Caco-2 (cell line): ENCODE results near the gene ZBTB21. TPM values are rescaled to one million over a fixed set of nuclear protein-coding genes. Genes with fewer than 3 reads are reported as not detected.

Source experiments
- BruUV-seq: library from RNA; stranded (reverse); fragments of 400-500 nt; replicated peaks from 2 replicates; lab custom pipeline; 2021; lab: Mats Ljungman, UMichigan
- CTCF ChIA-PET: fragments of 300-600 bp; sonication (Branson Sonifier 250); formaldehyde crosslinking; loops from one replicate; lab custom pipeline; 2022; ENCODE audit warnings: antibody characterized with exemption; lab: Charles Lee
- POLR2A ChIA-PET: fragments of 300-600 bp; sonication (Branson Sonifier 250); formaldehyde crosslinking; loops from one replicate; lab custom pipeline; 2022; ENCODE audit warnings: antibody characterized with exemption; lab: Charles Lee
- DNase-seq, 2 experiments: peaks; one replicate each; pipeline versions ENCODE4 v3.0.0 to v3.0.0-alpha.2; 2020 to 2022
- H3K27me3 ChIP-seq: replicated peaks from 2 replicates; pipeline ENCODE4 v1.6.0; 2011; ENCODE audit warnings: low read length; ENCODE audit not compliant: control insufficient read depth, insufficient read depth
- H3K36me3 ChIP-seq: 2 replicates; pipeline ENCODE4 v1.5.1; 2011; ENCODE audit warnings: low read length; ENCODE audit not compliant: control insufficient read depth, insufficient read depth
- H3K4me1 ChIP-seq: fragments of 250-450 bp; sonication (Bioruptor Pico); 2 replicates; pipeline ENCODE4 v1.5.1; 2020; ENCODE audit warnings: mild to moderate bottlenecking
- H3K4me3 ChIP-seq: 2 replicates; pipeline ENCODE4 v1.5.1; 2011; ENCODE audit warnings: low read depth, mild to moderate bottlenecking, control low read depth, low read length
- H3K9me3 ChIP-seq: fragments of 250-450 bp; sonication (Bioruptor Pico); 2 replicates; pipeline ENCODE4 v1.5.1; 2020; ENCODE audit warnings: mild to moderate bottlenecking, moderate library complexity
- H3K27ac Mint-ChIP-seq: one replicate; pipeline ENCODE4 v1.8.0; 2022; ENCODE audit warnings: mixed read lengths; ENCODE audit not compliant: unreplicated experiment
- H3K27me3 Mint-ChIP-seq: one replicate; pipeline ENCODE4 v1.8.0; 2022; ENCODE audit warnings: mixed read lengths; ENCODE audit not compliant: insufficient read depth, unreplicated experiment
- H3K36me3 Mint-ChIP-seq: one replicate; pipeline ENCODE4 v1.8.0; 2022; ENCODE audit warnings: mild to moderate bottlenecking, mixed read lengths; ENCODE audit not compliant: insufficient read depth, unreplicated experiment
- H3K4me1 Mint-ChIP-seq: one replicate; pipeline ENCODE4 v1.8.0; 2022; ENCODE audit warnings: low read depth, mixed read lengths; ENCODE audit not compliant: unreplicated experiment
- H3K4me3 Mint-ChIP-seq: one replicate; pipeline ENCODE4 v1.8.0; 2022; ENCODE audit warnings: mild to moderate bottlenecking, moderate library complexity, mixed read lengths; ENCODE audit not compliant: unreplicated experiment
- H3K9me3 Mint-ChIP-seq: one replicate; pipeline ENCODE4 v1.8.0; 2022; ENCODE audit warnings: mixed read lengths; ENCODE audit not compliant: unreplicated experiment
- intact Hi-C: fragments of 100-400 bp; cut with micrococcal nuclease; formaldehyde crosslinking; loops from one replicate; pipeline ENCODE4 v1.10.0; 2022; ENCODE audit not compliant: unreplicated experiment
- total RNA-seq: library from RNA; stranded (reverse); gene quantifications from 2 replicates; pipeline ENCODE4 v1.2.3, GENCODE V29; 2022
- TF ChIP-seq, protein P1 (sequence below), 2 experiments: fragments of 200-600 bp in 1 of 2; IDR thresholded peaks; 1 replicate in 1 of 2; 2 replicates in 1 of 2; pipeline versions ENCODE4 v1.5.1 to v1.8.0; 2011 to 2022; ENCODE audit warnings: antibody characterized with exemption in 1 of 2, control low read depth in 1 of 2, inconsistent platforms in 1 of 2, low read depth in 1 of 2, low read length in 1 of 2, mild to moderate bottlenecking in 1 of 2, moderate library complexity in 1 of 2; ENCODE audit not compliant: insufficient read depth in 1 of 2, severe bottlenecking in 1 of 2, unreplicated experiment in 1 of 2

ZBTB21 gene
- total RNA-seq, 1 experiment from 2014 or later: 21.4 TPM

DNA sequence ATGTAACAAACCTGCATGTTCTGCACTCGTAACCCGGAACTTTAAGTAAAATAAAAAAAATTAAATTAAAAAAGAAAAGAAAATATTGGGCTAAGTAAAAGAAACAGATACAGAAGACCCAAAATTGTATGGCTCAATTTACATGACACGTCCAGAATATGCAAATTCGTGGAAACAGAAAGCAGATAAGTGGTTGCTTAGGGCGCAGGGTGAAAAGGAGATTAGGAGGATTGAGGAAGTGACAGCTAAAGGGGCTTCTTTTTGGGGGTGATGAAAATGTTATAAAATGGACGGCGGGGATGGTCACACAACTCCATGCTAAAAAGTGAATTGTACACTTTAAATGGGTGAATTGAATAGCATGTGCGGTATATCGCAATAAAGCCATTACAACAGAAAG, 27.4 kb upstream of the ZBTB21 start:
- TF ChIP-seq, protein P1, sequence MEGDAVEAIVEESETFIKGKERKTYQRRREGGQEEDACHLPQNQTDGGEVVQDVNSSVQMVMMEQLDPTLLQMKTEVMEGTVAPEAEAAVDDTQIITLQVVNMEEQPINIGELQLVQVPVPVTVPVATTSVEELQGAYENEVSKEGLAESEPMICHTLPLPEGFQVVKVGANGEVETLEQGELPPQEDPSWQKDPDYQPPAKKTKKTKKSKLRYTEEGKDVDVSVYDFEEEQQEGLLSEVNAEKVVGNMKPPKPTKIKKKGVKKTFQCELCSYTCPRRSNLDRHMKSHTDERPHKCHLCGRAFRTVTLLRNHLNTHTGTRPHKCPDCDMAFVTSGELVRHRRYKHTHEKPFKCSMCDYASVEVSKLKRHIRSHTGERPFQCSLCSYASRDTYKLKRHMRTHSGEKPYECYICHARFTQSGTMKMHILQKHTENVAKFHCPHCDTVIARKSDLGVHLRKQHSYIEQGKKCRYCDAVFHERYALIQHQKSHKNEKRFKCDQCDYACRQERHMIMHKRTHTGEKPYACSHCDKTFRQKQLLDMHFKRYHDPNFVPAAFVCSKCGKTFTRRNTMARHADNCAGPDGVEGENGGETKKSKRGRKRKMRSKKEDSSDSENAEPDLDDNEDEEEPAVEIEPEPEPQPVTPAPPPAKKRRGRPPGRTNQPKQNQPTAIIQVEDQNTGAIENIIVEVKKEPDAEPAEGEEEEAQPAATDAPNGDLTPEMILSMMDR (IDR thresholded peaks at IDR 0.05; ENCODE audit: insufficient read depth in 1 of 2, low read depth in 1 of 2, low read length in 1 of 2, severe bottlenecking in 1 of 2, unreplicated experiment in 1 of 2): no peak
- no peaks in the 10 kb centered on the region for H3K27me3 ChIP-seq
- no TSS peak for BruUV-seq
- intact Hi-C loops: no loop called here
- no peak for DNase-seq
- Mint-ChIP-seq H3K27me3 (no peaks in the 10 kb centered on the region), H3K27ac (peak overlapping the region; percentile 61), H3K4me1 (peaks cover 16% of the 10 kb centered on the region), H3K4me3 (no peak overlapping the region), H3K9me3 (peaks cover 8% of the 10 kb centered on the region), H3K36me3 (no peaks in the 10 kb centered on the region)
- H3K9me3 ChIP-seq: no peaks in the 10 kb centered on the region
- POLR2A ChIA-PET: no interaction called here
- CTCF ChIA-PET: no interaction called here
- H3K36me3 ChIP-seq: no peaks in the 10 kb centered on the region
- peaks cover 20% of the 10 kb centered on the region for H3K4me1 ChIP-seq
- no peak overlapping the region for H3K4me3 ChIP-seq

DNA sequence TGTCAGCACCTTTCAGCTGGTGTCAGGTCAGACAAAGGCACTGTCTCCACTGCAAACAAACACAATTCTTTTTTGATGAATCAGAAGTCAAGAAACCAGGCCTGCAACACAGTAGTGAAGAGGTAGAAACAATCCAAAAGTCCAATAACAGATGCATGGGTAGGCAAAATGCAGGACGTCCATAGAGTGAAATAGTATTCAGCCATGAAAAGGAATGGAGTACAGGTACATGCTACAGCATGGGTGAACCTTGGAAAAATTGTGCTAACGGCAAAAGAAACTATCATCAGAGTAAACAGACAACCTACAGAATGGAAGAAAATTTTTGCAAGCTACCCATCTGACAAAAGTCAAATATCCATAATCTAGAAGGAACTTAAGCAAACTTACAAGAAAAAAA, 26.2 kb upstream of the ZBTB21 start:
- Mint-ChIP-seq H3K9me3 (peaks cover 8% of the 10 kb centered on the region), H3K36me3 (no peaks in the 10 kb centered on the region), H3K27me3 (no peaks in the 10 kb centered on the region), H3K27ac (no peak overlapping the region), H3K4me3 (no peak overlapping the region), H3K4me1 (peaks cover 16% of the 10 kb centered on the region)
- no peak overlapping the region for H3K4me3 ChIP-seq
- no TSS peak for BruUV-seq
- no peaks in the 10 kb centered on the region for H3K36me3 ChIP-seq
- intact Hi-C loops: no loop called here
- POLR2A ChIA-PET: no interaction called here
- no peaks in the 10 kb centered on the region for H3K9me3 ChIP-seq
- CTCF ChIA-PET: no interaction called here
- peaks cover 20% of the 10 kb centered on the region for H3K4me1 ChIP-seq
- H3K27me3 ChIP-seq: no peaks in the 10 kb centered on the region
- TF ChIP-seq, protein P1 (IDR thresholded peaks at IDR 0.05; ENCODE audit: insufficient read depth in 1 of 2, low read depth in 1 of 2, low read length in 1 of 2, severe bottlenecking in 1 of 2, unreplicated experiment in 1 of 2): no peak
- no peak for DNase-seq

DNA sequence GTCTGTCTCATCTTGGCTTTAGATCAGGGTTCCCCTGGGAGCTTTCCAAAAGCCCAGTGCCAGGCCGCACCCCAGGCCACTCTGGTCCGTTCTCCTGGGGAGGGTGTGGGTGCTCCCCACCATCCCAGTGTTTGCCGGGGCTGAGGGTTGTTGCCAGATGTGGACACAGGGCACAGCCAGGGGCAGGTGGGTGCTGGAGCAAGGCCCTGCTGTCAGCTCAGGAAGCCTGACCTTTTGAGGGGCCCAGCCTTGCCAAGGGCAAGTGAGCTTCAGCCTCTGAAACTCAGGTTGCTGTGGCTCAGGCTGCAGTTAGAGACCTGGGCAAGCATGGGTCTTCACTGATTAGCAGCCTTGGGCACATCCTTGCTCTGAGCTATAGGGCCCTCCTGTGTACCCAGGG, 22.8 kb upstream of the ZBTB21 start:
- H3K27ac Mint-ChIP-seq: no peak overlapping the region
- DNase-seq: no peak
- intact Hi-C loops: no loop called here
- no peaks in the 10 kb centered on the region for H3K36me3 Mint-ChIP-seq
- no peaks in the 10 kb centered on the region for H3K36me3 ChIP-seq
- H3K27me3 ChIP-seq: no peaks in the 10 kb centered on the region
- H3K4me1 Mint-ChIP-seq: peaks cover 7% of the 10 kb centered on the region
- CTCF ChIA-PET: interaction anchor here (0.6 kb wide), 1 partner anchor 59 kb away, joined by 3 read pairs; no protein-coding TSS in a partner anchor
- no peak overlapping the region for H3K4me3 ChIP-seq
- peaks cover 7% of the 10 kb centered on the region for H3K4me1 ChIP-seq
- H3K4me3 Mint-ChIP-seq: no peak overlapping the region
- BruUV-seq: no TSS peak
- H3K9me3 Mint-ChIP-seq: no peaks in the 10 kb centered on the region
- H3K9me3 ChIP-seq: no peaks in the 10 kb centered on the region
- TF ChIP-seq, protein P1 (IDR thresholded peaks at IDR 0.05; ENCODE audit: insufficient read depth in 1 of 2, low read depth in 1 of 2, low read length in 1 of 2, severe bottlenecking in 1 of 2, unreplicated experiment in 1 of 2): no peak
- H3K27me3 Mint-ChIP-seq: no peaks in the 10 kb centered on the region
- POLR2A ChIA-PET: no interaction called here
